KMS-11 (cell line): Measurements from ENCODE around the gene DUOXA1.

Source experiments
- H2AFZ ChIP-seq: fragments of 200-600 bp; sonication (generic); 2 replicates; pipeline ENCODE4 v1.6.1; 2016; ENCODE audit warnings: antibody characterized with exemption, mixed run types, low read depth
- H3K27ac ChIP-seq: fragments of 200-600 bp; sonication (generic); 2 replicates; pipeline ENCODE4 v1.6.1; 2016; ENCODE audit warnings: mild to moderate bottlenecking, mixed run types
- H3K27me3 ChIP-seq: fragments of 200-600 bp; sonication (generic); 2 replicates; pipeline ENCODE4 v1.6.1; 2017; ENCODE audit warnings: mild to moderate bottlenecking, low read depth, mixed run types, moderate library complexity; ENCODE audit not compliant: insufficient read depth
- H3K36me3 ChIP-seq: fragments of 200-600 bp; sonication (generic); 2 replicates; pipeline ENCODE4 v1.6.1; 2017; ENCODE audit warnings: mild to moderate bottlenecking, mixed run types; ENCODE audit not compliant: insufficient read depth
- H3K4me1 ChIP-seq: fragments of 200-600 bp; sonication (generic); 2 replicates; pipeline ENCODE4 v1.6.1; 2016; ENCODE audit warnings: mild to moderate bottlenecking, low read depth, mixed run types; ENCODE audit not compliant: poor library complexity, severe bottlenecking
- H3K4me2 ChIP-seq: fragments of 200-600 bp; sonication (generic); 2 replicates; pipeline ENCODE4 v1.7.0; 2016; ENCODE audit warnings: mild to moderate bottlenecking, mixed run types
- H3K4me3 ChIP-seq: fragments of 200-600 bp; sonication (generic); IDR thresholded peaks from 2 replicates; pipeline ENCODE4 v1.6.1; 2017; ENCODE audit warnings: low read depth, low read length, mixed read lengths; ENCODE audit not compliant: insufficient read depth
- H3K79me2 ChIP-seq: fragments of 200-600 bp; sonication (generic); 2 replicates; pipeline ENCODE4 v1.6.1; 2016; ENCODE audit warnings: low read depth, mixed run types; ENCODE audit not compliant: insufficient read depth
- H3K9ac ChIP-seq: fragments of 200-600 bp; sonication (generic); 2 replicates; pipeline ENCODE4 v1.6.1; 2016; ENCODE audit warnings: mild to moderate bottlenecking, mixed run types
- H4K20me1 ChIP-seq: fragments of 200-600 bp; sonication (generic); 2 replicates; pipeline ENCODE4 v1.6.1; 2016; ENCODE audit warnings: mild to moderate bottlenecking, mixed run types; ENCODE audit not compliant: insufficient read depth
- TF ChIP-seq, protein P1 (sequence below): fragments of 200-600 bp; sonication (generic); conservative IDR thresholded peaks from 2 replicates; pipeline ENCODE4 v1.6.1; 2017; ENCODE audit warnings: low read depth, mild to moderate bottlenecking, antibody characterized with exemption, low read length, moderate library complexity, mixed read lengths

Gene DUOXA1

DNA sequence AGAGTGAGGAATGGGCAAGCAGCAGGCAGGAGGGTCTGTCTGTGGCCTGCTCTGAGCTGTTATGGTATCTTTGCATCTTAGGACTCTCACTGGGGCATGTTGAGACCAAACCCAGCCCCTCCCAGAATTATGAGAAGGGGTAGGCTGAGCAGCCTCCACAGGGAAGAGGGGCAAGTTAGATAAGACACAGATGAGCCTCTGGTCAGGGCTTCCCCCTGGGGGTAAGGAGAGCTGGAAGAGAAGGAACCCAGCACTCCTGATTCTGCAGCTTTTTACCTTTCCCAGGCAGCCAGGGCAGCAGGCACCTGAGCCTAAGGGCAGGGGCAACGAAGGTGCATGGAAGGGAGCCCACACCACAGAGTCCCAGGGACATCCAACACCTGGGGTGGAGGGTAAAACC lies 19.4 kb upstream of the DUOXA1 start:
- no peak overlapping the region for H3K27ac ChIP-seq
- H4K20me1 ChIP-seq: no peaks in the 10 kb centered on the region
- H2AFZ ChIP-seq: no peak overlapping the region
- H3K4me3 ChIP-seq: no peak overlapping the region
- no peak overlapping the region for H3K4me2 ChIP-seq
- H3K79me2 ChIP-seq: no peaks in the 10 kb centered on the region
- no peaks in the 10 kb centered on the region for H3K36me3 ChIP-seq
- no peak overlapping the region for H3K9ac ChIP-seq
- TF ChIP-seq, protein P1, sequence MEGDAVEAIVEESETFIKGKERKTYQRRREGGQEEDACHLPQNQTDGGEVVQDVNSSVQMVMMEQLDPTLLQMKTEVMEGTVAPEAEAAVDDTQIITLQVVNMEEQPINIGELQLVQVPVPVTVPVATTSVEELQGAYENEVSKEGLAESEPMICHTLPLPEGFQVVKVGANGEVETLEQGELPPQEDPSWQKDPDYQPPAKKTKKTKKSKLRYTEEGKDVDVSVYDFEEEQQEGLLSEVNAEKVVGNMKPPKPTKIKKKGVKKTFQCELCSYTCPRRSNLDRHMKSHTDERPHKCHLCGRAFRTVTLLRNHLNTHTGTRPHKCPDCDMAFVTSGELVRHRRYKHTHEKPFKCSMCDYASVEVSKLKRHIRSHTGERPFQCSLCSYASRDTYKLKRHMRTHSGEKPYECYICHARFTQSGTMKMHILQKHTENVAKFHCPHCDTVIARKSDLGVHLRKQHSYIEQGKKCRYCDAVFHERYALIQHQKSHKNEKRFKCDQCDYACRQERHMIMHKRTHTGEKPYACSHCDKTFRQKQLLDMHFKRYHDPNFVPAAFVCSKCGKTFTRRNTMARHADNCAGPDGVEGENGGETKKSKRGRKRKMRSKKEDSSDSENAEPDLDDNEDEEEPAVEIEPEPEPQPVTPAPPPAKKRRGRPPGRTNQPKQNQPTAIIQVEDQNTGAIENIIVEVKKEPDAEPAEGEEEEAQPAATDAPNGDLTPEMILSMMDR: no peak
- H3K27me3 ChIP-seq: no peaks in the 10 kb centered on the region
- no peaks in the 10 kb centered on the region for H3K4me1 ChIP-seq

DNA sequence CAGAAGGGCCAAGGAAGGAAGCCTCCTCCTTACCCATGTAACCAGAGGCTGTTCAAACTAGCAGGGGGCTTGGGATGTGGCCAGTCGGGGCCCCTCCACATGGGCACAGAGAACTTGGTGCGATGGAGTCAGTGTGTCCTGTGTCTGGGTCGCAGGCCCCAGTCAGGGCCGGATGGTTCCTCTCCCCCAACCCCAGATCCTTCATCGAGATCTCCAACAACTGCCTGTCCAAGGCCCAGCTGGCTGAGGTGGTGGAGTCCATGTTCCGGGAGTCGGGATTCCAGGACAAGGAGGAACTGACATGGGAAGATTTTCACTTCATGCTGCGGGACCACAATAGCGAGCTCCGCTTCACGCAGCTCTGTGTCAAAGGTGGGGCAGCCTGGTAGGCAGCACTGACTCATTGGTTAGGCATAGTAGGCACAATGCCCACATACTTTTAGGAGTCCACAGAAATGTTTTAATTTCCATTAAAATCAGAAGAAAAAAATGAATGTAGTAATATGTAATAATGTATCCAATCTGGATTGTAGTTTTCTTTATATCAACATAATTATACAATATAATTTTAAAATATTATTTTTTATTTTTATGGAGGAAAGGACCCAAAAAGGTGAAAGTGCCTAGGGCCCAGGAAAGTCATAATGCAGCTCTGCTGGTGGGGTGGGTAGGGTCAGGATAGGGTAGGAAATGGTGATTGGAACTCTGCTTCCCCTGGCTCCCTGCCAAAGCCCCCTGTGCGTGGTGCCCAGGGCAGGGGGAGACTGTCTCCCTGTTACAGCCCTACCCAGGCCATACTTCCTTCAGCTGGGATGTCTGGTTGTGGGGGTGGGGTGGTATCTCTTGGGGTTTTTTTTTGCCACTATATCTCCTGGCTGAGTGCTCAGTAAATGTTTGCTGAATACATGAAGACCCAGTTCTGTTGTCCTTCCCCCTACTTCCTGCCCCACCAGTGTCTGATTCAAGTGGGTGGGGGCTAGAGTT lies 18.7 kb upstream of the DUOXA1 start:
- H4K20me1 ChIP-seq: no peaks in the 10 kb centered on the region
- H3K4me2 ChIP-seq: no peak overlapping the region
- no peak overlapping the region for H2AFZ ChIP-seq
- H3K4me1 ChIP-seq: no peaks in the 10 kb centered on the region
- H3K27me3 ChIP-seq: no peaks in the 10 kb centered on the region
- H3K27ac ChIP-seq: no peak overlapping the region
- no peak overlapping the region for H3K4me3 ChIP-seq
- TF ChIP-seq, protein P1: no peak
- H3K9ac ChIP-seq: no peak overlapping the region
- no peaks in the 10 kb centered on the region for H3K36me3 ChIP-seq
- no peaks in the 10 kb centered on the region for H3K79me2 ChIP-seq

DNA sequence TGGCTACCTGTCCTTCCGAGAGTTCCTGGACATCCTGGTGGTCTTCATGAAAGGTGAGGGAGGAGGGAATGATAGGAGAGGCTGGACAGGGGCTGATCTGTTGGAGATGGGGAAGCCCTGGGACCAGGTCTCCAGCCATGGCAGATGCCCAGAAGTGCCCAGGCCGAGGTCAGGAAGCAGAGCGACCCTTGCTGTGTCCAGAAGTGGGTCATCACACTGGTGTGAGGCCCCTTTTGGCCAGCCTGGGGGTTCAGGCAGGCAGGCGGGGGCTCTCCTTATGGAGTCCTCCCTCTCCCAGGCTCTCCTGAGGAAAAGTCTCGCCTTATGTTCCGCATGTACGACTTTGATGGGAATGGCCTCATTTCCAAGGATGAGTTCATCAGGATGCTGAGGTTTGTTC lies 17.9 kb upstream of the DUOXA1 start:
- Histone ChIP-seq H3K36me3 (no peaks in the 10 kb centered on the region), H3K27ac (no peak overlapping the region), H3K79me2 (no peaks in the 10 kb centered on the region), H3K9ac (no peak overlapping the region), H3K4me3 (no peak overlapping the region), H3K4me1 (no peaks in the 10 kb centered on the region), H3K4me2 (no peak overlapping the region), H3K27me3 (no peaks in the 10 kb centered on the region), H4K20me1 (no peaks in the 10 kb centered on the region), H2AFZ (no peak overlapping the region)
- TF ChIP-seq, protein P1: no peak

DNA sequence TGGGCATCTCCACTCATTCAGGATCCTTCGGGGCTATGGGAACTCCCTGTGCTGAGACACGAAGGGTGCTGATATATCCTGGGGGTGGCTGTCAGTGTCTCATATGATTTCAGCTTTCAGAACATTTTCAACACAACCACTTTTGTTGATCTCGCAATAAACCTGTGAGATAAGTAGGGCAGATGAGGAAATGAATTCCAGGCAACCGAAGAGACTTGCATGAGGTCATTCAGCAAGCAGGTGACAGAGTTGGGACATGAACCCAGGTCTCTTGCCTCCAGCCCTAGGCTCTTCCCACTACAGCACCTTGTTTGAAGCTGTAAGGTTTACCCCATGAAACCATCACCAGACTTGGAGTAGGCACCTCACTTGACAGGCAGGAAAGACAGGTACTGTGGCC lies 16.7 kb upstream of the DUOXA1 start:
- Histone ChIP-seq H2AFZ (no peak overlapping the region), H3K4me1 (no peaks in the 10 kb centered on the region), H3K79me2 (no peaks in the 10 kb centered on the region), H4K20me1 (no peaks in the 10 kb centered on the region), H3K4me3 (no peak overlapping the region), H3K4me2 (no peak overlapping the region), H3K9ac (no peak overlapping the region), H3K36me3 (no peaks in the 10 kb centered on the region), H3K27me3 (no peaks in the 10 kb centered on the region), H3K27ac (no peak overlapping the region)
- TF ChIP-seq, protein P1: no peak
